CD4-positive, alpha-beta T cell (primary cell): ENCODE measurements around the gene MACROD2. TPM values are rescaled to one million over a fixed set of nuclear protein-coding genes. Genes with fewer than 3 reads are reported as not detected.

ENCODE experiments used
- ATAC-seq: fragments of 200-7000 bp; cut with Tn5 transposase; one replicate; pipeline ENCODE4 v1.10.0; 2022; ENCODE audit warnings: mild to moderate bottlenecking; ENCODE audit not compliant: poor library complexity
- CTCF ChIA-PET: fragments of 350-600 bp; sonication (Branson Sonifier 250); formaldehyde crosslinking; loops from one replicate; lab custom pipeline; 2021; ENCODE audit warnings: antibody characterized with exemption, inconsistent platforms; lab: Charles Lee
- POLR2A ChIA-PET: fragments of 350-600 bp; sonication (Branson Sonifier 250); formaldehyde crosslinking; loops from one replicate; lab custom pipeline; 2021; ENCODE audit warnings: antibody characterized with exemption, inconsistent platforms; lab: Charles Lee
- DNase-seq, 14 experiments: peaks; one replicate each; pipeline ENCODE4 v3.0.0-alpha.2; 2013 to 2020; ENCODE audit warnings: mixed read lengths in 2 of 14
- H3K27ac ChIP-seq, 2 donors: one replicate each; pipeline versions ENCODE4 v1.5.1 to v1.7.0; 2013; ENCODE audit warnings: low read length in 2 of 2, low read depth in 1 of 2, mild to moderate bottlenecking in 1 of 2
- H3K27me3 ChIP-seq, 2 experiments: 1 replicate in 1 of 2; 2 replicates in 1 of 2; pipeline versions ENCODE4 v1.6.1 to v1.7.0; 2013; ENCODE audit warnings: low read length in 2 of 2, control low read depth in 1 of 2, mild to moderate bottlenecking in 1 of 2, moderate library complexity in 1 of 2; ENCODE audit not compliant: insufficient read depth in 2 of 2, control insufficient read depth in 1 of 2
- H3K36me3 ChIP-seq: one replicate; pipeline ENCODE4 v1.6.1; 2013; ENCODE audit warnings: low read length, control low read depth; ENCODE audit not compliant: insufficient read depth
- H3K4me1 ChIP-seq: one replicate; pipeline ENCODE4 v1.6.1; 2013; ENCODE audit warnings: low read length, control low read depth; ENCODE audit not compliant: insufficient read depth
- H3K4me3 ChIP-seq: one replicate; pipeline ENCODE4 v1.5.1; 2013; ENCODE audit warnings: mild to moderate bottlenecking, low read length, moderate library complexity
- H3K9me3 ChIP-seq, 2 experiments: 1 replicate in 1 of 2; 2 replicates in 1 of 2; pipeline versions ENCODE4 v1.6.1 to v1.7.0; 2013; ENCODE audit warnings: low read length in 2 of 2, mild to moderate bottlenecking in 2 of 2, control low read depth in 1 of 2, moderate library complexity in 1 of 2; ENCODE audit not compliant: control insufficient read depth in 1 of 2, insufficient read depth in 1 of 2
- H3K27ac Mint-ChIP-seq: one replicate; pipeline ENCODE4 v1.8.0; 2020; ENCODE audit warnings: mixed read lengths
- H3K27me3 Mint-ChIP-seq: one replicate; pipeline ENCODE4 v1.8.0; 2021; ENCODE audit warnings: mixed read lengths
- H3K36me3 Mint-ChIP-seq: one replicate; pipeline ENCODE4 v1.8.0; 2021; ENCODE audit warnings: low read depth, mixed read lengths
- H3K4me1 Mint-ChIP-seq: one replicate; pipeline ENCODE4 v1.8.0; 2021; ENCODE audit warnings: low read depth, mixed read lengths
- H3K4me3 Mint-ChIP-seq: one replicate; pipeline ENCODE4 v1.8.0; 2020; ENCODE audit warnings: mild to moderate bottlenecking, mixed read lengths
- H3K9me3 Mint-ChIP-seq: one replicate; pipeline ENCODE4 v1.8.0; 2020; ENCODE audit warnings: mixed read lengths
- CTCF ChIP-seq: fragments of 200-600 bp; IDR thresholded peaks from one replicate; pipeline ENCODE4 v1.8.0; 2022; ENCODE audit warnings: antibody characterized with exemption, mild to moderate bottlenecking
- intact Hi-C, 2 experiments: fragments of 100-400 bp; cut with DNase I in 1 of 2; cut with micrococcal nuclease in 1 of 2; formaldehyde crosslinking; loops; one replicate each; pipeline versions ENCODE4 v1.15.1 to v1.9.0; 2023 to 2025; cut with DNase I, micrococcal nuclease
- total RNA-seq, 174 experiments: library from RNA in 2 of 174; stranded (reverse) in 2 of 174; gene quantifications; one replicate each; pipeline ENCODE4 v1.2.3 and lab custom pipeline; 2021 to 2026

The MACROD2 gene
- total RNA-seq, 2 experiments from 2014 or later: not detected

GRCh38 chr20:14507711-14508110 is 512.4 kb downstream of the MACROD2 start:
- intact Hi-C loops: no loop called here
- peaks cover 11% of the 10 kb centered on the region for H3K9me3 Mint-ChIP-seq
- H3K36me3 ChIP-seq: no peaks in the 10 kb centered on the region
- ChIA-PET CTCF (no interaction called here), POLR2A (no interaction called here)
- DNase-seq (no peak), ATAC-seq (no peak)
- no peaks in the 10 kb centered on the region for H3K27me3 Mint-ChIP-seq
- no peak overlapping the region for H3K27ac Mint-ChIP-seq
- H3K27me3 ChIP-seq: no peaks in the 10 kb centered on the region
- no peaks in the 10 kb centered on the region for H3K4me1 Mint-ChIP-seq
- H3K4me1 ChIP-seq: no peaks in the 10 kb centered on the region
- no peak overlapping the region for H3K4me3 Mint-ChIP-seq
- no peak overlapping the region for H3K27ac ChIP-seq
- H3K4me3 ChIP-seq: no peak overlapping the region
- H3K36me3 Mint-ChIP-seq: no peaks in the 10 kb centered on the region
- peaks cover 6% of the 10 kb centered on the region in 2 experiments for H3K9me3 ChIP-seq
- no peak for TF ChIP-seq CTCF

DNA sequence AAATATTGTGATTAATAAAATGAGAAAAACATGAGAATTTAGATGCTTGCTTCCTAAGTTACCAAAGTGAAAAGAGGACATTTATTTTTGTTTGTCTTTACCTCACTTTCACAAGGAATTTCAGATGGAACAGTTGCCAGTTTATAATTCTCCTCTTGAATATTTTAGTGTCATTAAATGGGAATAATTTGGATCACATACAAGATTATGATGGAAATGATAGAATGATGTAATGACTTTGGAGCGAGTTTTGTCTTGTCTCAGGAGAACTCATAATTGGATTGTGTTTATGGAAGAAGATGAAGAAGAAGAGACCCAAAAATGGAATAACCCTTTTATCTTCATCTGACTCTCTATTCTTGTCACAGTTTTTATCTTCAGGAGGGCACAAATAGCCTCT is 515.0 kb downstream of the MACROD2 start:
- DNase-seq (no peak), ATAC-seq (no peak)
- intact Hi-C loops: no loop called here
- no peaks in the 10 kb centered on the region for H3K4me1 ChIP-seq
- TF ChIP-seq CTCF: no peak
- H3K27ac ChIP-seq: no peak overlapping the region
- no peak overlapping the region for H3K27ac Mint-ChIP-seq
- no peaks in the 10 kb centered on the region for H3K36me3 ChIP-seq
- peaks cover 6% of the 10 kb centered on the region in 2 experiments for H3K9me3 ChIP-seq
- ChIA-PET CTCF (no interaction called here), POLR2A (no interaction called here)
- no peaks in the 10 kb centered on the region for H3K27me3 ChIP-seq
- no peaks in the 10 kb centered on the region for H3K27me3 Mint-ChIP-seq
- H3K4me3 ChIP-seq: no peak overlapping the region
- H3K9me3 Mint-ChIP-seq: peaks cover 11% of the 10 kb centered on the region
- H3K36me3 Mint-ChIP-seq: no peaks in the 10 kb centered on the region
- H3K4me3 Mint-ChIP-seq: no peak overlapping the region
- no peaks in the 10 kb centered on the region for H3K4me1 Mint-ChIP-seq

GRCh38 chr20:14512839-14513238 is 517.5 kb downstream of the MACROD2 start:
- ChIA-PET CTCF (no interaction called here), POLR2A (no interaction called here)
- H3K27ac Mint-ChIP-seq: no peak overlapping the region
- H3K4me3 ChIP-seq: no peak overlapping the region
- no peak for TF ChIP-seq CTCF
- H3K36me3 ChIP-seq: no peaks in the 10 kb centered on the region
- no peak overlapping the region for H3K27ac ChIP-seq
- no peaks in the 10 kb centered on the region for H3K4me1 Mint-ChIP-seq
- no peaks in the 10 kb centered on the region for H3K4me1 ChIP-seq
- H3K9me3 ChIP-seq: peaks cover 0 to 3% of the 10 kb centered on the region in 2 experiments
- no peaks in the 10 kb centered on the region for H3K36me3 Mint-ChIP-seq
- H3K27me3 Mint-ChIP-seq: no peaks in the 10 kb centered on the region
- DNase-seq (no peak), ATAC-seq (no peak)
- peaks cover 13% of the 10 kb centered on the region for H3K9me3 Mint-ChIP-seq
- no peaks in the 10 kb centered on the region for H3K27me3 ChIP-seq
- intact Hi-C loops: no loop called here
- no peak overlapping the region for H3K4me3 Mint-ChIP-seq
